ENCODE results near the gene GATM. TPM values are rescaled to one million over a fixed set of nuclear protein-coding genes. Genes with fewer than 3 reads are reported as not detected.

Gene GATM
- total RNA-seq, 1 donor from 2014 or later: 0.86 TPM

- Mint-ChIP-seq H3K27ac (no peak overlapping the region), H3K9me3 (no peaks in the 10 kb centered on the region), H3K4me1 (ENCODE audit: low read depth) (peaks cover 18% of the 10 kb centered on the region), H3K36me3 (ENCODE audit: low read depth) (peaks cover 5% of the 10 kb centered on the region), H3K27me3 (ENCODE audit: insufficient read depth) (peaks cover 8% of the 10 kb centered on the region), H3K4me3 (no peak overlapping the region)
- DNase-seq (ENCODE audit: low spot score): no peak
- intact Hi-C loops (cut with micrococcal nuclease): loop anchor here (1.0 to 5.0 kb wide), 5 partner anchors 93 to 377 kb away; partner anchors contain the start of gene SORD
Observed at GRCh38 chr15:45399381-45400212, 21.3 kb upstream of the GATM start.

GRCh38 chr15:45397116-45397665, 18.8 kb upstream of the GATM start:
- Mint-ChIP-seq H3K9me3 (no peaks in the 10 kb centered on the region), H3K4me1 (ENCODE audit: low read depth) (peaks cover 16% of the 10 kb centered on the region), H3K36me3 (ENCODE audit: low read depth) (no peaks in the 10 kb centered on the region), H3K27me3 (ENCODE audit: insufficient read depth) (peaks cover 14% of the 10 kb centered on the region), H3K27ac (no peak overlapping the region), H3K4me3 (no peak overlapping the region)
- DNase-seq (ENCODE audit: low spot score): no peak
- intact Hi-C loops (cut with micrococcal nuclease): no loop called here

GRCh38 chr15:45395943-45396342, 17.6 kb upstream of the GATM start:
- no peaks in the 10 kb centered on the region for H3K9me3 Mint-ChIP-seq
- H3K4me1 Mint-ChIP-seq (ENCODE audit: low read depth): peaks cover 13% of the 10 kb centered on the region
- no peaks in the 10 kb centered on the region for H3K36me3 Mint-ChIP-seq (ENCODE audit: low read depth)
- H3K4me3 Mint-ChIP-seq: no peak overlapping the region
- DNase-seq (ENCODE audit: low spot score): no peak
- peaks cover 20% of the 10 kb centered on the region for H3K27me3 Mint-ChIP-seq (ENCODE audit: insufficient read depth)
- intact Hi-C loops (cut with micrococcal nuclease): no loop called here
- no peak overlapping the region for H3K27ac Mint-ChIP-seq

GRCh38 chr15:45394681-45395080, 16.3 kb upstream of the GATM start:
- H3K36me3 Mint-ChIP-seq (ENCODE audit: low read depth): no peaks in the 10 kb centered on the region
- DNase-seq (ENCODE audit: low spot score): no peak
- H3K4me3 Mint-ChIP-seq: no peak overlapping the region
- no peaks in the 10 kb centered on the region for H3K9me3 Mint-ChIP-seq
- no peak overlapping the region for H3K27ac Mint-ChIP-seq
- peaks cover 27% of the 10 kb centered on the region for H3K27me3 Mint-ChIP-seq (ENCODE audit: insufficient read depth)
- H3K4me1 Mint-ChIP-seq (ENCODE audit: low read depth): peaks cover 12% of the 10 kb centered on the region
- intact Hi-C loops (cut with micrococcal nuclease): no loop called here

- no peak for DNase-seq (ENCODE audit: low spot score)
- Mint-ChIP-seq H3K4me3 (no peak overlapping the region), H3K27ac (no peak overlapping the region), H3K27me3 (ENCODE audit: insufficient read depth) (peaks cover 28% of the 10 kb centered on the region), H3K9me3 (no peaks in the 10 kb centered on the region), H3K4me1 (ENCODE audit: low read depth) (peaks cover 12% of the 10 kb centered on the region), H3K36me3 (ENCODE audit: low read depth) (no peaks in the 10 kb centered on the region)
- intact Hi-C loops (cut with micrococcal nuclease): no loop called here
Observed at GRCh38 chr15:45393851-45394250, 15.5 kb upstream of the GATM start.

- Mint-ChIP-seq H3K9me3 (no peaks in the 10 kb centered on the region), H3K4me1 (ENCODE audit: low read depth) (peaks cover 12% of the 10 kb centered on the region), H3K27ac (no peak overlapping the region), H3K27me3 (ENCODE audit: insufficient read depth) (peaks cover 41% of the 10 kb centered on the region), H3K36me3 (ENCODE audit: low read depth) (no peaks in the 10 kb centered on the region), H3K4me3 (no peak overlapping the region)
- intact Hi-C loops (cut with micrococcal nuclease): no loop called here
- DNase-seq (ENCODE audit: low spot score): no peak
Observed at GRCh38 chr15:45392584-45392855, 14.2 kb upstream of the GATM start.

GRCh38 chr15:45391746-45392583, 13.6 kb upstream of the GATM start:
- H3K27ac Mint-ChIP-seq: no peak overlapping the region
- no peak for DNase-seq (ENCODE audit: low spot score)
- peaks cover 45% of the 10 kb centered on the region for H3K27me3 Mint-ChIP-seq (ENCODE audit: insufficient read depth)
- peaks cover 12% of the 10 kb centered on the region for H3K4me1 Mint-ChIP-seq (ENCODE audit: low read depth)
- H3K4me3 Mint-ChIP-seq: no peak overlapping the region
- no peaks in the 10 kb centered on the region for H3K9me3 Mint-ChIP-seq
- intact Hi-C loops (cut with micrococcal nuclease): no loop called here
- H3K36me3 Mint-ChIP-seq (ENCODE audit: low read depth): no peaks in the 10 kb centered on the region

GRCh38 chr15:45389351-45389750, 11.0 kb upstream of the GATM start:
- intact Hi-C loops (cut with micrococcal nuclease): no loop called here
- no peak overlapping the region for H3K4me3 Mint-ChIP-seq
- no peaks in the 10 kb centered on the region for H3K9me3 Mint-ChIP-seq
- H3K27me3 Mint-ChIP-seq (ENCODE audit: insufficient read depth): peaks cover 56% of the 10 kb centered on the region
- H3K36me3 Mint-ChIP-seq (ENCODE audit: low read depth): no peaks in the 10 kb centered on the region
- H3K27ac Mint-ChIP-seq: no peak overlapping the region
- no peak for DNase-seq (ENCODE audit: low spot score)
- H3K4me1 Mint-ChIP-seq (ENCODE audit: low read depth): peaks cover 12% of the 10 kb centered on the region

GRCh38 chr15:45387380-45388007, 9.2 kb upstream of the GATM start:
- Mint-ChIP-seq H3K4me1 (ENCODE audit: low read depth) (peaks cover 10% of the 10 kb centered on the region), H3K36me3 (ENCODE audit: low read depth) (no peaks in the 10 kb centered on the region), H3K9me3 (no peaks in the 10 kb centered on the region), H3K4me3 (no peak overlapping the region), H3K27me3 (ENCODE audit: insufficient read depth) (peaks cover 54% of the 10 kb centered on the region), H3K27ac (no peak overlapping the region)
- no peak for DNase-seq (ENCODE audit: low spot score)
- intact Hi-C loops (cut with micrococcal nuclease): no loop called here

- H3K9me3 Mint-ChIP-seq: no peaks in the 10 kb centered on the region
- peaks cover 53% of the 10 kb centered on the region for H3K27me3 Mint-ChIP-seq (ENCODE audit: insufficient read depth)
- H3K36me3 Mint-ChIP-seq (ENCODE audit: low read depth): no peaks in the 10 kb centered on the region
- H3K4me1 Mint-ChIP-seq (ENCODE audit: low read depth): peaks cover 5% of the 10 kb centered on the region
- no peak overlapping the region for H3K27ac Mint-ChIP-seq
- H3K4me3 Mint-ChIP-seq: no peak overlapping the region
- no peak for DNase-seq (ENCODE audit: low spot score)
- intact Hi-C loops (cut with micrococcal nuclease): no loop called here
Observed at GRCh38 chr15:45386974-45387373, 8.6 kb upstream of the GATM start.

GRCh38 chr15:45386420-45386819, 8.1 kb upstream of the GATM start:
- Mint-ChIP-seq H3K27me3 (ENCODE audit: insufficient read depth) (peaks cover 54% of the 10 kb centered on the region), H3K9me3 (no peaks in the 10 kb centered on the region), H3K36me3 (ENCODE audit: low read depth) (no peaks in the 10 kb centered on the region), H3K27ac (no peak overlapping the region), H3K4me1 (ENCODE audit: low read depth) (no peaks in the 10 kb centered on the region), H3K4me3 (no peak overlapping the region)
- no peak for DNase-seq (ENCODE audit: low spot score)
- intact Hi-C loops (cut with micrococcal nuclease): no loop called here

GRCh38 chr15:45385590-45385989, 7.2 kb upstream of the GATM start:
- Mint-ChIP-seq H3K4me1 (ENCODE audit: low read depth) (no peaks in the 10 kb centered on the region), H3K36me3 (ENCODE audit: low read depth) (no peaks in the 10 kb centered on the region), H3K9me3 (no peaks in the 10 kb centered on the region), H3K27ac (no peak overlapping the region), H3K27me3 (ENCODE audit: insufficient read depth) (peaks cover 58% of the 10 kb centered on the region), H3K4me3 (no peak overlapping the region)
- DNase-seq (ENCODE audit: low spot score): no peak
- intact Hi-C loops (cut with micrococcal nuclease): no loop called here

- Mint-ChIP-seq H3K4me3 (no peak overlapping the region), H3K27me3 (ENCODE audit: insufficient read depth) (peaks cover 59% of the 10 kb centered on the region), H3K4me1 (ENCODE audit: low read depth) (no peaks in the 10 kb centered on the region), H3K9me3 (no peaks in the 10 kb centered on the region), H3K36me3 (ENCODE audit: low read depth) (no peaks in the 10 kb centered on the region), H3K27ac (no peak overlapping the region)
- intact Hi-C loops (cut with micrococcal nuclease): no loop called here
- DNase-seq (ENCODE audit: low spot score): no peak
Observed at GRCh38 chr15:45384700-45385099, 6.4 kb upstream of the GATM start.
